K562 (cell line): Measurements from ENCODE around the gene ZNF593OS. TPM values are rescaled to one million over a fixed set of nuclear protein-coding genes. Genes with fewer than 3 reads are reported as not detected.

Experiments
- ATAC-seq: fragments of 200-7000 bp; cut with Tn5 transposase; 3 replicates; pipeline ENCODE4 v1.9.1; 2020; ENCODE audit warnings: moderate library complexity
- BruUV-seq: library from RNA; stranded (reverse); fragments of 400-500 nt; replicated peaks from 2 replicates; lab custom pipeline; 2021; lab: Mats Ljungman, UMichigan
- CTCF ChIA-PET: fragments of 300-600 bp; formaldehyde crosslinking; extraction: SDS; loops from one replicate; lab custom pipeline; 2021; ENCODE audit warnings: low intra/inter-chr PET ratio; lab: Yijun Ruan, JAX
- POLR2A ChIA-PET: fragments of 300-600, 350-650 bp; sonication (Branson Sonifier 250); formaldehyde crosslinking; extraction: SDS; loops from one replicate; lab custom pipeline; 2021; ENCODE audit warnings: antibody characterized with exemption, inconsistent platforms; lab: Yijun Ruan, JAX
- DNase-seq, 4 experiments: peaks; one replicate each; pipeline versions ENCODE4 v3.0.0 to v3.0.0-alpha.2; 2011 to 2018; ENCODE audit warnings: low spot score in 3 of 4, mixed read lengths in 3 of 4; ENCODE audit errors: extremely low read depth in 1 of 4
- FAIRE-seq: peaks from 2 replicates; lab custom pipeline; 2011; peaks lifted over from hg19 to GRCh38; lab: Jason Lieb, UNC
- H2AFZ ChIP-seq: 2 replicates; pipeline ENCODE4 v1.6.0; 2011; ENCODE audit warnings: low read depth, low read length, control low read depth, inconsistent platforms
- H3K27ac ChIP-seq: fragments of 200-600 bp; 3 replicates; pipeline ENCODE4 v1.8.0; 2011; ENCODE audit warnings: low read depth, mild to moderate bottlenecking, control low read depth, inconsistent platforms, low read length, moderate library complexity, mixed read lengths; ENCODE audit errors: extremely low read depth
- H3K27me3 ChIP-seq, 2 experiments: fragments of 300-600 bp in 1 of 2; 2 replicates in 1 of 2; 3 replicates in 1 of 2; pipeline versions ENCODE4 v1.6.0 to v1.8.0; 2011; ENCODE audit warnings: inconsistent platforms in 2 of 2, low read length in 2 of 2, mild to moderate bottlenecking in 1 of 2, mixed read lengths in 1 of 2, moderate library complexity in 1 of 2; ENCODE audit not compliant: control insufficient read depth in 2 of 2, insufficient read depth in 2 of 2
- H3K36me3 ChIP-seq: fragments of 300-600 bp; 3 replicates; pipeline ENCODE4 v1.8.0; 2011; ENCODE audit warnings: mild to moderate bottlenecking, low read length, inconsistent platforms; ENCODE audit not compliant: control insufficient read depth, insufficient read depth
- H3K4me1 ChIP-seq, 2 experiments: fragments of 200-600 bp in 1 of 2; replicated peaks in 1 of 2; 2 replicates in 1 of 2; 3 replicates in 1 of 2; pipeline versions ENCODE4 v1.5.1 to v1.8.0; 2011; ENCODE audit warnings: inconsistent platforms in 2 of 2, low read length in 2 of 2, mild to moderate bottlenecking in 1 of 2, mixed read lengths in 1 of 2, moderate library complexity in 1 of 2; ENCODE audit not compliant: control insufficient read depth in 2 of 2, insufficient read depth in 2 of 2
- H3K4me2 ChIP-seq: 2 replicates; pipeline ENCODE4 v1.6.1; 2011; ENCODE audit warnings: low read length, control low read depth, inconsistent platforms, mixed read lengths; ENCODE audit not compliant: insufficient read depth
- H3K4me3 ChIP-seq: fragments of 200-600 bp; sonication (generic), shearing (Covaris generic); 2 replicates; pipeline ENCODE4 v1.5.1; 2016; ENCODE audit warnings: control low read depth, inconsistent platforms
- H3K79me2 ChIP-seq: fragments of 200-600 bp; 3 replicates; pipeline ENCODE4 v1.8.0; 2011; ENCODE audit warnings: low read length, inconsistent platforms; ENCODE audit not compliant: control insufficient read depth, insufficient read depth
- H3K9ac ChIP-seq, 2 experiments: 2 replicates each; pipeline versions ENCODE4 v1.6.0 to v1.6.1; 2011; ENCODE audit warnings: low read depth in 2 of 2, low read length in 2 of 2, control low read depth in 1 of 2, inconsistent platforms in 1 of 2, mild to moderate bottlenecking in 1 of 2, mixed read lengths in 1 of 2; ENCODE audit not compliant: insufficient read depth in 1 of 2
- H3K9me1 ChIP-seq: one replicate; pipeline ENCODE4 v1.6.0; 2011; ENCODE audit warnings: inconsistent platforms, mild to moderate bottlenecking, low read length, moderate library complexity; ENCODE audit not compliant: control insufficient read depth, insufficient read depth
- H3K9me3 ChIP-seq: replicated peaks from 2 replicates; pipeline ENCODE4 v1.5.1; 2011; ENCODE audit warnings: low read depth, low read length, inconsistent platforms; ENCODE audit not compliant: control insufficient read depth, insufficient read depth
- H4K20me1 ChIP-seq: replicated peaks from 2 replicates; pipeline ENCODE4 v1.6.1; 2011; ENCODE audit warnings: low read length, inconsistent platforms, mixed read lengths; ENCODE audit not compliant: control insufficient read depth, insufficient read depth
- FOXP1 ChIP-seq: sonication (generic); formaldehyde crosslinking; IDR thresholded peaks from 2 replicates; pipeline ENCODE4 v1.8.0; 2022; ENCODE audit warnings: mild to moderate bottlenecking, missing genetic modification reagents
- HBP1 ChIP-seq: fragments of 450-650 bp; formaldehyde crosslinking; IDR thresholded peaks from 2 replicates; pipeline ENCODE4 v1.4.0; 2022; ENCODE audit warnings: missing genetic modification characterization
- KDM5B ChIP-seq: fragments of 200-600 bp; sonication (generic); IDR thresholded peaks from 2 replicates; pipeline ENCODE4 v1.6.1; 2012; ENCODE audit warnings: low read depth, mild to moderate bottlenecking, moderate library complexity, low read length, control low read depth, inconsistent platforms; ENCODE audit not compliant: insufficient replicate concordance
- NR2C2 ChIP-seq, 2 experiments: fragments of 200-800 bp in 1 of 2; sonication (Bioruptor generic) in 1 of 2; sonication (generic) in 1 of 2; formaldehyde crosslinking in 1 of 2; IDR thresholded peaks; 2 replicates each; pipeline versions ENCODE4 v1.6.1 to v1.8.0; 2016 to 2022; ENCODE audit warnings: mild to moderate bottlenecking in 1 of 2, missing compliant biosample characterization in 1 of 2, missing genetic modification characterization in 1 of 2, missing genetic modification reagents in 1 of 2
- TBL1XR1 ChIP-seq, 2 experiments: IDR thresholded peaks; 2 replicates each; pipeline ENCODE4 v1.6.1; 2012; ENCODE audit warnings: improper control_type of control experiment in 2 of 2, low read length in 2 of 2, mild to moderate bottlenecking in 1 of 2
- TOE1 ChIP-seq, 2 experiments: fragments of 450-650 bp in 1 of 2; sonication (generic) in 1 of 2; formaldehyde crosslinking in 1 of 2; IDR thresholded peaks; 2 replicates each; pipeline versions ENCODE4 v1.7.1 to v1.8.0; 2016 to 2022; ENCODE audit warnings: borderline replicate concordance in 2 of 2, mild to moderate bottlenecking in 2 of 2, antibody characterized with exemption in 1 of 2, inconsistent platforms in 1 of 2, low read depth in 1 of 2, missing genetic modification reagents in 1 of 2, moderate library complexity in 1 of 2
- ZNF143 ChIP-seq: sonication (generic); formaldehyde crosslinking; IDR thresholded peaks from 2 replicates; pipeline ENCODE4 v1.9.0; 2022; ENCODE audit warnings: mild to moderate bottlenecking, missing genetic modification reagents
- ZNF77 ChIP-seq: fragments of 250-450 bp; sonication (Bioruptor Pico); IDR thresholded peaks from 2 replicates; pipeline ENCODE4 v1.5.0; 2020
- WGBS: fragments of 100-300 bp; shearing (Covaris generic); methylation state at CpG from one replicate; pipeline ENCODE4 v1.1.6; 2016; ENCODE audit warnings: low coverage, mixed read lengths; ENCODE audit not compliant: insufficient coverage; ENCODE audit errors: missing lambda C conversion rate; 5-methylcytosine and 5-hydroxymethylcytosine counted together
- in situ Hi-C: fragments of 300-500 bp; cut with MboI; formaldehyde crosslinking; loops from 4 replicates; pipeline ENCODE4 v1.15.0; 2018; ENCODE audit warnings: inconsistent platforms, mixed read lengths
- intact Hi-C: fragments of 100-400 bp; cut with micrococcal nuclease; formaldehyde crosslinking; loops from 2 replicates; pipeline ENCODE4 v1.14.2; 2022
- polyA plus RNA-seq, 8 experiments: library from polyadenylated mRNA; depleted of rRNA in 4 of 8; stranded (reverse) in 5 of 8; unstranded in 3 of 8; fragments of >200 nt; fragmentation: Nextera tagmentation in 2 of 8; fragmentation: Illumina TruSeq in 1 of 8; extraction: Ambion mirVana in 2 of 8; extraction: Trizol in 1 of 8; gene quantifications; 2 replicates each; pipeline versions ENCODE4 v1.2.1 to v1.2.3, GENCODE V29; 2011 to 2014; ENCODE audit warnings: inconsistent platforms in 1 of 8, missing spikeins in 1 of 8
- total RNA-seq, 7 experiments: library from RNA; depleted of rRNA in 6 of 7; stranded (reverse); fragments of >200 nt in 6 of 7; fragmentation: Illumina TruSeq in 2 of 7; extraction: Trizol in 2 of 7; gene quantifications; 2 replicates each; pipeline versions ENCODE4 v1.2.1 to v1.2.3, GENCODE V29; 2011 to 2021; ENCODE audit warnings: low replicate concordance in 1 of 7

The ZNF593OS gene
- total and polyA plus RNA-seq, 9 of the 15 experiments (the other 6 are each of a cell fraction or from before 2014, with no cell fraction given) = 0.24 to 0.27 TPM; not detected in 7

DNA sequence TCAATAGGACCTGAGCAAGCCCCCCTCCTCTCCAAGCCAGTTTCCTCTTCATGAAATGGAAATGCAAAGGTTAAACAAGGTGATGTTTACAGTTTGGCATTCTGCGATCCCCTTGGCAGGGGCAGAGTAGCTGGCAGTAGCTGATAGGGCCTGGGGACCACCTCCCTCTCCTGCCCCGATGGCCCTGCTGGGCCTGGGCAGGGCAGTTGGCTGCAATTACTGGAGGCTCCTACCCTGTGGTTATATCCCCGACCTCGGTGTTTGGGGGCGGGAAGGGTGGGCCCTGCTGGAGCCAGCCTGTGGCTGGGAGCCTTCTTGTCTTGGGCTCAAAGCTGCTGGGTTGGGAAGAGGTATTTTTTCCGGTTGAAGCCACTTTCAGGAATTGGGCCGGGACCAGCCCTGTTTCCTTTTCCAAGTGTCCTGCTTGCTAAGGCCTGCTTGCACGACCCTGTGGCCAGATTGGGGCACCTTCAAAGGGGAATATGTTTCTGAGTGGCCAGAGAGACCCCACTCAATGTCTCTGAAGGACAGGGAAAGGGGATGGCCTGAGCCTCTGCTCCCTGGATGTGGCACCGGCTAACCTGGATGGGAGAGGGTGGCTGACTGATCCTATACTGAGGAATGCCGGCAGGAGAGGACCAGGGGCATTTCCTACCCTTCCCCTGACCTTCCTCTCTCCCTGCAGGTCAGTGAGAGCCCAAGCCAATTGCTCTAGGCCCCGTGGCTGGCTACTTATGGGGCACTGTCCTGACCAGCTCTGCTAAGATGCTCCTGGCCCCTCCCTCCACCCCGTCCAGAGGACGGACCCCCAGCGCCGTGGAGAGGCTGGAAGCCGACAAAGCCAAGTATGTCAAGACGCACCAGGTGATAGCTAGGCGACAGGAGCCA lies 10.9 kb downstream of the ZNF593OS start:
- Histone ChIP-seq H3K27ac (peak overlapping the region; percentile 80), H3K4me1 (peaks cover 29 to 63% of the 10 kb centered on the region in 2 experiments), H3K9me1 (no peaks in the 10 kb centered on the region), H4K20me1 (no peaks in the 10 kb centered on the region)
- peak in 1 of 4 experiments; percentile 15 for DNase-seq
- CTCF ChIA-PET = interaction anchor here (0.6 to 2.6 kb wide), 7 partner anchors 34 to 1229 kb away, joined by 3 to 26 read pairs (median 3); no protein-coding TSS in a partner anchor
- TF ChIP-seq TOE1 (IDR thresholded peaks at IDR 0.05; ENCODE audit: borderline replicate concordance) (no peak), TOE1 (CRISPR knock-in tag; IDR thresholded peaks at IDR 0.05; ENCODE audit: borderline replicate concordance, low read depth) (0 out of 2 replicates have a peak, but pooled peaks have one; percentile 56), ZNF143 (CRISPR knock-in tag) (0 out of 2 replicates have a peak, but pooled peaks have one; percentile 31), KDM5B (peak; percentile 24), TBL1XR1 (IDR thresholded peaks at IDR 0.05; ENCODE audit: low read length in 2 of 2) (no peak), ZNF77 (no peak), HBP1 (CRISPR knock-in tag) (0 out of 2 replicates have a peak, but pooled peaks have one; percentile 5), FOXP1 (CRISPR knock-in tag) (peak; percentile 14; the same call in 1 of the 2 replicates), NR2C2 (CRISPR knock-in tag; IDR thresholded peaks at IDR 0.05) (no peak), NR2C2 (tag; IDR thresholded peaks at IDR 0.05) (no peak)
- TF ChIP-seq, all 486 proteins: peak for 5
- Histone ChIP-seq H3K79me2 (no peaks in the 10 kb centered on the region; the same call in 2 of the 3 replicates), H3K9me3 (no peaks in the 10 kb centered on the region), H3K27me3 (no peaks in the 10 kb centered on the region), H3K4me3 (peak overlapping the region; percentile 43), H3K4me2 (peak overlapping the region; percentile 87), H3K9ac (peak overlapping the region; percentile 78 to 95), H2AFZ (peak overlapping the region; percentile 90), H3K36me3 (no peaks in the 10 kb centered on the region)
- peak; percentile 57 for FAIRE-seq
- POLR2A ChIA-PET = interaction anchor here (0.5 to 1.8 kb wide), 11 partner anchors 9 to 1406 kb away, joined by 3 to 6 read pairs (median 3); partner anchors contain the start of genes PDIK1L and ZNF593
- intact Hi-C loops = loop anchor here (2.0 kb wide), 1 partner anchor 124 kb away; no protein-coding TSS in a partner anchor
- 43% methylated on average over 18 of the region's 18 CpGs for WGBS
- BruUV-seq = no TSS peak
- in situ Hi-C loops = no loop called here
- ATAC-seq = no peak; the same call in 2 of the 3 replicates
